Measurements from ENCODE around the gene PGBD1. TPM values are rescaled to one million over a fixed set of nuclear protein-coding genes. Genes with fewer than 3 reads are reported as not detected.
"Not testable (repeated sequence)": the region's sequence is repeated elsewhere in the genome, so short reads cannot be mapped to it uniquely, and the experiment has no call there.

Gene PGBD1
- total RNA-seq, 2 donors from 2014 or later: 8.7 to 10.8 TPM

GRCh38 chr6:28311139-28311823 lies 29.9 kb downstream of the PGBD1 start:
- Histone ChIP-seq H3K4me3 (ENCODE audit: low read length) (no peak overlapping the region), H3K36me3 (ENCODE audit: control insufficient read depth, insufficient read depth, low read length) (no peaks in the 10 kb centered on the region), H3K4me1 (ENCODE audit: control insufficient read depth, insufficient read depth, low read length) (no peaks in the 10 kb centered on the region), H3K27me3 (ENCODE audit: control insufficient read depth, insufficient read depth, low read length, poor library complexity, severe bottlenecking) (no peaks in the 10 kb centered on the region), H3K9me3 (ENCODE audit: control insufficient read depth, low read length) (peaks cover 10% of the 10 kb centered on the region), H3K27ac (ENCODE audit: low read depth, low read length) (no peak overlapping the region), H3K9ac (ENCODE audit: extremely low read depth, low read length, poor library complexity, severe bottlenecking) (peak overlapping the region; percentile 2)
- H3K36me3 Mint-ChIP-seq (ENCODE audit: low read depth): peaks cover 10% of the 10 kb centered on the region
- 87 to 90% methylated on average over 6 to 9 of the region's 9 CpGs for WGBS, 2 experiments (ENCODE audit: insufficient coverage in 1 of 2, insufficient read length in 1 of 2)
- peak overlapping the region; percentile 35 for H3K27ac Mint-ChIP-seq
- peaks cover 4% of the 10 kb centered on the region for H3K27me3 Mint-ChIP-seq (ENCODE audit: insufficient read depth)
- DNase-seq: no peak
- H3K4me3 Mint-ChIP-seq: no peak overlapping the region
- H3K9me3 Mint-ChIP-seq: peaks cover 5% of the 10 kb centered on the region
- H3K4me1 Mint-ChIP-seq: peaks cover 23% of the 10 kb centered on the region
- TF ChIP-seq, protein P1, sequence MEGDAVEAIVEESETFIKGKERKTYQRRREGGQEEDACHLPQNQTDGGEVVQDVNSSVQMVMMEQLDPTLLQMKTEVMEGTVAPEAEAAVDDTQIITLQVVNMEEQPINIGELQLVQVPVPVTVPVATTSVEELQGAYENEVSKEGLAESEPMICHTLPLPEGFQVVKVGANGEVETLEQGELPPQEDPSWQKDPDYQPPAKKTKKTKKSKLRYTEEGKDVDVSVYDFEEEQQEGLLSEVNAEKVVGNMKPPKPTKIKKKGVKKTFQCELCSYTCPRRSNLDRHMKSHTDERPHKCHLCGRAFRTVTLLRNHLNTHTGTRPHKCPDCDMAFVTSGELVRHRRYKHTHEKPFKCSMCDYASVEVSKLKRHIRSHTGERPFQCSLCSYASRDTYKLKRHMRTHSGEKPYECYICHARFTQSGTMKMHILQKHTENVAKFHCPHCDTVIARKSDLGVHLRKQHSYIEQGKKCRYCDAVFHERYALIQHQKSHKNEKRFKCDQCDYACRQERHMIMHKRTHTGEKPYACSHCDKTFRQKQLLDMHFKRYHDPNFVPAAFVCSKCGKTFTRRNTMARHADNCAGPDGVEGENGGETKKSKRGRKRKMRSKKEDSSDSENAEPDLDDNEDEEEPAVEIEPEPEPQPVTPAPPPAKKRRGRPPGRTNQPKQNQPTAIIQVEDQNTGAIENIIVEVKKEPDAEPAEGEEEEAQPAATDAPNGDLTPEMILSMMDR (conservative IDR thresholded peaks at IDR 0.05): no peak

GRCh38 chr6:28312939-28313338 lies 31.6 kb downstream of the PGBD1 start:
- Mint-ChIP-seq H3K27ac (no peak overlapping the region), H3K36me3 (ENCODE audit: low read depth) (peaks cover 2% of the 10 kb centered on the region), H3K4me3 (no peak overlapping the region), H3K4me1 (peaks cover 23% of the 10 kb centered on the region), H3K9me3 (peaks cover 3% of the 10 kb centered on the region), H3K27me3 (ENCODE audit: insufficient read depth) (peaks cover 4% of the 10 kb centered on the region)
- Histone ChIP-seq H3K27me3 (ENCODE audit: control insufficient read depth, insufficient read depth, low read length, poor library complexity, severe bottlenecking) (no peaks in the 10 kb centered on the region), H3K9ac (ENCODE audit: extremely low read depth, low read length, poor library complexity, severe bottlenecking) (no peak overlapping the region), H3K4me1 (ENCODE audit: control insufficient read depth, insufficient read depth, low read length) (no peaks in the 10 kb centered on the region), H3K4me3 (ENCODE audit: low read length) (no peak overlapping the region), H3K27ac (ENCODE audit: low read depth, low read length) (no peak overlapping the region), H3K9me3 (ENCODE audit: control insufficient read depth, low read length) (peaks cover 8% of the 10 kb centered on the region), H3K36me3 (ENCODE audit: control insufficient read depth, insufficient read depth, low read length) (no peaks in the 10 kb centered on the region)
- TF ChIP-seq, protein P1 (conservative IDR thresholded peaks at IDR 0.05): no peak
- WGBS, 2 experiments (ENCODE audit: insufficient coverage in 1 of 2, insufficient read length in 1 of 2): 92 to 95% methylated on average over 22 to 23 of the region's 23 CpGs
- peak; percentile 54 for DNase-seq

GRCh38 chr6:28315628-28316027 lies 34.3 kb downstream of the PGBD1 start:
- H3K4me3 Mint-ChIP-seq: no peak overlapping the region
- no peak overlapping the region for H3K27ac ChIP-seq (ENCODE audit: low read depth, low read length)
- H3K27me3 Mint-ChIP-seq (ENCODE audit: insufficient read depth): peaks cover 4% of the 10 kb centered on the region
- H3K9ac ChIP-seq (ENCODE audit: extremely low read depth, low read length, poor library complexity, severe bottlenecking): no peak overlapping the region
- DNase-seq: no peak
- 89 to 96% methylated on average over 3 of the region's 3 CpGs for WGBS, 2 experiments (ENCODE audit: insufficient coverage in 1 of 2, insufficient read length in 1 of 2)
- H3K36me3 Mint-ChIP-seq (ENCODE audit: low read depth): peaks cover 2% of the 10 kb centered on the region
- peaks cover 8% of the 10 kb centered on the region for H3K9me3 ChIP-seq (ENCODE audit: control insufficient read depth, low read length)
- H3K36me3 ChIP-seq (ENCODE audit: control insufficient read depth, insufficient read depth, low read length): no peaks in the 10 kb centered on the region
- H3K27me3 ChIP-seq (ENCODE audit: control insufficient read depth, insufficient read depth, low read length, poor library complexity, severe bottlenecking): no peaks in the 10 kb centered on the region
- H3K4me1 Mint-ChIP-seq: peaks cover 8% of the 10 kb centered on the region
- H3K9me3 Mint-ChIP-seq: peaks cover 8% of the 10 kb centered on the region
- no peak overlapping the region for H3K4me3 ChIP-seq (ENCODE audit: low read length)
- no peak overlapping the region for H3K27ac Mint-ChIP-seq
- H3K4me1 ChIP-seq (ENCODE audit: control insufficient read depth, insufficient read depth, low read length): no peaks in the 10 kb centered on the region
- TF ChIP-seq, protein P1 (conservative IDR thresholded peaks at IDR 0.05): no peak

DNA sequence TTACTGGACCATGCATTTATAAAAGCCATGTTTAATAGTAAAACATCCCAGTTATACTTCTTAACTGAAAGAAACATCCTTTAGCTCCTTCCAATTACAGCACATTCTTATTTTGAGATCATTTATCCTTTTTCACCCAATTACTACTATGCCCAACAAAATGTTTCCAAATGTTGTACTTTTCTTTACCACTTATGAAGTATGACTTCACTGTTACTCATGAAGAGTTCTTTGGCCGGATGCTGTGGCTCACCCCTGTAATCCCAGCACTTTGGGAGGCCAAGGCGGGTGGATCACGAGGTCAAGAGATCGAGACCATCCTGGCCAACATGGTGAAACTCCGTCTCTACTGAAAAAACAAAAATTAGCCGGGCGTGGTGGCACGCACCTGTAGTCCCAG lies 36.5 kb downstream of the PGBD1 start:
- not testable (repeated sequence) for H3K4me1 Mint-ChIP-seq
- WGBS, 2 experiments (ENCODE audit: insufficient coverage in 1 of 2, insufficient read length in 1 of 2): 92 to 96% methylated on average over 7 to 8 of the region's 8 CpGs

More for the DNA sequence above, 36.5 kb downstream of the PGBD1 start:
- not testable (repeated sequence) for H3K4me3 Mint-ChIP-seq; H3K9ac ChIP-seq (ENCODE audit: extremely low read depth, low read length, poor library complexity, severe bottlenecking); H3K27ac Mint-ChIP-seq; H3K4me1 ChIP-seq (ENCODE audit: control insufficient read depth, insufficient read depth, low read length); H3K4me3 ChIP-seq (ENCODE audit: low read length); H3K36me3 ChIP-seq (ENCODE audit: control insufficient read depth, insufficient read depth, low read length); H3K27me3 ChIP-seq (ENCODE audit: control insufficient read depth, insufficient read depth, low read length, poor library complexity, severe bottlenecking); H3K27me3 Mint-ChIP-seq (ENCODE audit: insufficient read depth); H3K9me3 ChIP-seq (ENCODE audit: control insufficient read depth, low read length); DNase-seq; H3K36me3 Mint-ChIP-seq (ENCODE audit: low read depth); H3K27ac ChIP-seq (ENCODE audit: low read depth, low read length)
- H3K9me3 Mint-ChIP-seq: peaks cover 11% of the 10 kb centered on the region
